Type B pancreatic cell (in vitro differentiated cells): Measurements from ENCODE around the gene DYNLT2. TPM values are rescaled to one million over a fixed set of nuclear protein-coding genes. Genes with fewer than 3 reads are reported as not detected.

Source experiments
- DNase-seq: peaks from one replicate; pipeline ENCODE4 v3.0.0; 2021; ENCODE audit warnings: mixed read lengths; ENCODE audit not compliant: unreplicated experiment; ENCODE audit errors: extremely low spot score
- H3K27ac Mint-ChIP-seq: 2 replicates; pipeline ENCODE4 v1.8.0; 2021; ENCODE audit warnings: mild to moderate bottlenecking, mixed read lengths
- H3K27me3 Mint-ChIP-seq: 2 replicates; pipeline ENCODE4 v1.8.0; 2021; ENCODE audit warnings: mixed read lengths
- H3K36me3 Mint-ChIP-seq: 2 replicates; pipeline ENCODE4 v1.8.0; 2021; ENCODE audit warnings: mixed read lengths
- H3K4me1 Mint-ChIP-seq: one replicate; pipeline ENCODE4 v1.8.0; 2021; ENCODE audit warnings: mixed read lengths; ENCODE audit not compliant: unreplicated experiment
- H3K4me3 Mint-ChIP-seq: 2 replicates; pipeline ENCODE4 v1.8.0; 2021; ENCODE audit warnings: mild to moderate bottlenecking, mixed read lengths
- H3K9me3 Mint-ChIP-seq: 2 replicates; pipeline ENCODE4 v1.8.0; 2021; ENCODE audit warnings: mixed read lengths
- long read RNA-seq: library from polyadenylated mRNA; unstranded; transcript quantifications from one replicate; pipeline ENCODE4 v2.0.0, GENCODE V29; 2020
- total RNA-seq: library from RNA; stranded (reverse); gene quantifications from 2 replicates; pipeline ENCODE4 v1.2.1, GENCODE V29; 2021; ENCODE audit warnings: low replicate concordance
- TF ChIP-seq, protein P1 (sequence below): fragments of 200-600 bp; sonication (generic); conservative IDR thresholded peaks from 2 replicates; pipeline ENCODE4 v1.5.0; 2021; ENCODE audit warnings: antibody characterized with exemption, mild to moderate bottlenecking

DYNLT2 gene, protein sequence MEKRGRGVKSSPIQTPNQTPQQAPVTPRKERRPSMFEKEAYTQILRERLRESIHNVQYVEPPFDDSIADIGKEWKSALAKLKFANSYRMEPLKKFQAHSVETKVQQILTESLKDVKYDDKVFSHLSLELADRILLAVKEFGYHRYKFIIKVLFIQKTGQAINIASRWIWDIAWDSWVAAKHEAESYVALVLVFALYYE
- total RNA-seq: 2.1 and 2.6 TPM in 2 replicates
- long read RNA-seq, transcript TCTE3-202 (1 exons, 2,078 nt): major isoform, 10 of 10 reads
- long read RNA-seq, partial matches to known transcripts: 0 of 10 reads
- long read RNA-seq, other reads (novel, unspliced or antisense): 0 of 10 reads

DNA sequence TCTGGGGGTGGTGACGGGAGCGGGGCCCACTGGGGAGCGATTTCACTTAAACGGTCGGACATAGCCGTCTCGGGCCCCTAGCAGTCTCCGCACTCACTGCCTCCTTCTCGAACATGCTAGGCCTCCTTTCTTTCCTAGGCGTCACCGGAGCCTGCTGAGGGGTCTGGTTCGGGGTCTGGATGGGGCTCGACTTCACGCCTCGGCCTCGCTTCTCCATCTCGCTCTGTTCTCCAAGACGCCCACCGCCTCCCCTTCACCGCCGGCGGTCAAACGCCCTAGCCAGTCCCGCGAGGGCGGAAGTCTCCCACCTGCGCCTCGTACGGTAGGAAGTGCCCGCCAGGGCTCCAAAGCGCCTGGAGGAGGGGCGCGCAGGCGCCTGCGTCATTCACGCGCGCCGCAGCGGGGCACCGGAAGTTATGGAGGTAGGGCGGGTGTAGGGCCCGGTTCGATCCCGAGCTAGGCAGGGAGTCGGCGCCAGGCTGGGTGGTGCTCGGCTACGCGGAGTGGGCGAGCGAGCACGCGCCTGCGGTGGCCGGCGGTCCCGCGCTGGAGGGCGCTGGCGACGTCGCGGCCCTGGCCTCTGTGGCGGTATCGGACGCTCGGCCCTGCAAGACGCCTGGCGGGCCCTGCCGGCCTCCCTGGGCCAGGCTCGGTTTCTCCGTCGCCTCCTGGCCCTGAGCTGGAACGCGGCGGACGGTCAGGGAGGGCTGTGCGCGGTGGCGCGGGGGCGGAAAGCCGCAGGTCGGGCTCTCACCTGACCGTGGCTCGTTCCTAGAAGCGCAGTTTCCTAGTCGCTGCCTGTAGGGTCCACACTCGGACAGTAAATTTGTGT, at the start of gene DYNLT2, which contains the start of gene ERMARD:
DYNLT2 (minus strand) TSS at position 331 of the 832 bp plus-strand sequence; CDS start at position 217, 114 bp downstream.
ERMARD (plus strand) TSS at position 381 of the 832 bp plus-strand sequence; CDS start at position 417, 36 bp downstream.
- Mint-ChIP-seq H3K27ac (peak within 1 kb of the TSS; percentile 97), H3K4me1 (peaks cover 26% of the 10 kb centered on the region), H3K4me3 (peak within 1 kb of the TSS; percentile 97), H3K36me3 (no peaks in the 10 kb centered on the region), H3K9me3 (no peaks in the 10 kb centered on the region), H3K27me3 (no peaks in the 10 kb centered on the region)
- TF ChIP-seq, protein P1, sequence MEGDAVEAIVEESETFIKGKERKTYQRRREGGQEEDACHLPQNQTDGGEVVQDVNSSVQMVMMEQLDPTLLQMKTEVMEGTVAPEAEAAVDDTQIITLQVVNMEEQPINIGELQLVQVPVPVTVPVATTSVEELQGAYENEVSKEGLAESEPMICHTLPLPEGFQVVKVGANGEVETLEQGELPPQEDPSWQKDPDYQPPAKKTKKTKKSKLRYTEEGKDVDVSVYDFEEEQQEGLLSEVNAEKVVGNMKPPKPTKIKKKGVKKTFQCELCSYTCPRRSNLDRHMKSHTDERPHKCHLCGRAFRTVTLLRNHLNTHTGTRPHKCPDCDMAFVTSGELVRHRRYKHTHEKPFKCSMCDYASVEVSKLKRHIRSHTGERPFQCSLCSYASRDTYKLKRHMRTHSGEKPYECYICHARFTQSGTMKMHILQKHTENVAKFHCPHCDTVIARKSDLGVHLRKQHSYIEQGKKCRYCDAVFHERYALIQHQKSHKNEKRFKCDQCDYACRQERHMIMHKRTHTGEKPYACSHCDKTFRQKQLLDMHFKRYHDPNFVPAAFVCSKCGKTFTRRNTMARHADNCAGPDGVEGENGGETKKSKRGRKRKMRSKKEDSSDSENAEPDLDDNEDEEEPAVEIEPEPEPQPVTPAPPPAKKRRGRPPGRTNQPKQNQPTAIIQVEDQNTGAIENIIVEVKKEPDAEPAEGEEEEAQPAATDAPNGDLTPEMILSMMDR: peak; percentile 42
- peak; percentile 97 for DNase-seq

DNA sequence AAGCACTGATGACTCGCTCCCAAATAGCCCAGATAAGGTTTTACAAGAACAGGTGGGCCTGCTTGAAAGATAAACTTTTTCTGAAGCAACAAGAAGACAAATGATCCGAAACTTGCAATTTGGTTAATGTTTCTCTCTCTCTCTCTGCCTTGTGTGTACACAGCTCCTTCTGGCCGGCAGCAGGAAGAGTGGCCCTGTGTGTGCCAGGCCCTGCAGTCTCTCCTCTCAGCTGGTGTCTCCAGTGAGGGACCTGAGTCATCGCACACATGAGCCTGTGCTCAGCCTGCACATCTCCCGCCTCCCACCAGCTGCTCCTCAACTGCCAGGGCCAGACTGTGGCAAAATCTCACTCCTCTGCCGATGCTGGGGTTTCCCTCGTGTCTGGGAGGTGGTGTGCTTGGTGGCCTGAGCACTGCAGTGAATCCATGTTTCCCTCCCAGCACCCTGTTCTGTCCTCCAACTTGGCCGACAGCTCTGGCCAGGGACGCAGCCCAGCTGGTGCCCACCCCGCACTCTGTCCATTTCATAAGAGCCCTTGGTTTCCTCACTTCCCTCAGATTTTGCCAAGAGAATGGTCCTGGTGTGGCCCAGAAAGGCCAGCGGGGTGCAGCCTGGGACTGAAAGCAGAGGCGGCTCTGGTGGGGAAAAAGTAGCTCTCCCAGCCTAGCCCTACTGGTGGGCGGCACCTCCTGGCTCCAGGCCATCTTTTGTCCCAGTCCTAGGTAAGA, 49.5 kb upstream of the DYNLT2 start:
- Mint-ChIP-seq H3K27ac (peak overlapping the region; percentile 55), H3K4me3 (peak overlapping the region; percentile 34), H3K9me3 (no peaks in the 10 kb centered on the region), H3K4me1 (peaks cover 19% of the 10 kb centered on the region), H3K36me3 (no peaks in the 10 kb centered on the region), H3K27me3 (peaks cover 25% of the 10 kb centered on the region)
- TF ChIP-seq, protein P1: no peak
- peak; percentile 64 for DNase-seq

DNA sequence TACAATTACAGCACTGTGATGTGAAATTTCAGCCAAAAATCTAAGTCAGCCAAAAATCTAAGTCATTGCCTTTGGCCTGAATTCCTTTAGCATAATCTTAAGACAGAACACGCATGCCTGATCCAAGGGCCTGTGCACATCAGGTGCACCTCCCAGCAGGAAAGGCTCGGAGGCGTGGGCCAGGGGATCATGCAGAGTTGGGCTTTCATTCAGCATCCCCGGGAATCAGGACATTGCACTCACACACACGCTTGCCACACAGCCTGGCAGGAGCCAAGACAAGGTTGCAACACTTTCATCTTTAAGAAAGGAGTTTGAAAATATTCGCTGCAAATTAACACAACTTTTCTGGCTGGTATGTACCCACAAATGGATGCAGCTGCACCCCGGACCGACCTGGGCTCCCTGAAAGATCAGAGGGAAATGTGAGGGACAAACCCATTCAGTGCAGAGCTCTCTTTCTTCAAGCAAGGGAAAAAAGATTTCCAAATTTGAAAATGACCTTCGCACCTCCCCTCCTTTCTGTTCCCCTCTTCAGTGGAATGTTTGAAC, 48.8 kb upstream of the DYNLT2 start:
- Mint-ChIP-seq H3K27me3 (peaks cover 19% of the 10 kb centered on the region), H3K36me3 (no peaks in the 10 kb centered on the region), H3K4me1 (peaks cover 19% of the 10 kb centered on the region), H3K27ac (peak overlapping the region; percentile 55), H3K4me3 (no peak overlapping the region), H3K9me3 (no peaks in the 10 kb centered on the region)
- TF ChIP-seq, protein P1: no peak
- peak; percentile 44 for DNase-seq

DNA sequence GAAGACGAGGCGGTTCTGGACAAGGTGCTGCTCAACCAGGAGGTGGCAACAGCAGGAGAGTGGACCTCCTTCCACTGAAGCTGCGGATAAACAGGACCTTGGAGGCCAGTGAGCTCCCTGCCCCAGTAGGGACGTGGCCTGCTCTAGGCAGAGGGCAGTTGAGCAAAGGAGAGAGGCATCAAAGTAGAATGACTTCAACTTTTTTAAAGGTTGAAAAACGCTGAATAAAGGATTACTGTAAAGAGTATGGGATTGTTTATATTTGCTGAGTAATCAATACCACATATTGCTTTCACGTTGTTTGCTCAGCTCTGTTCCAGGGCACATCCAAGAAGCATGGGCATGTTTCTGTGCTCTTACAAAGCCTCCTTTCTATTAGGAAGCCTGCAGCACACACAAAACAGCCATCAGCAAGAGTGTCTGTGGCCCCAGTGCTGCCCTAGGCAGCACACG, 48.1 kb upstream of the DYNLT2 start:
- Mint-ChIP-seq H3K4me1 (peaks cover 19% of the 10 kb centered on the region), H3K36me3 (no peaks in the 10 kb centered on the region), H3K27me3 (peaks cover 12% of the 10 kb centered on the region), H3K9me3 (no peaks in the 10 kb centered on the region), H3K27ac (no peak overlapping the region), H3K4me3 (no peak overlapping the region)
- TF ChIP-seq, protein P1: no peak
- no peak for DNase-seq
